GM23338 (cell line): Measurements from ENCODE around the gene POLR2F.

Experiments
- CREB1 ChIP-seq: fragments of 250-450 bp; sonication (Bioruptor Pico); IDR thresholded peaks from 2 replicates; pipeline ENCODE4 v1.5.0; 2020; ENCODE audit warnings: low read depth, mild to moderate bottlenecking, moderate library complexity
- CTCF ChIP-seq, 2 experiments: fragments of 200-600 bp in 1 of 2; sonication (generic) in 1 of 2; conservative IDR thresholded peaks; 2 replicates each; pipeline versions ENCODE4 v1.5.1 to v1.6.1; 2016 to 2017; ENCODE audit warnings: antibody characterized with exemption in 2 of 2, low read depth in 2 of 2, mild to moderate bottlenecking in 2 of 2, moderate library complexity in 1 of 2
- ETS1 ChIP-seq: IDR thresholded peaks from 2 replicates; pipeline ENCODE4 v1.6.1; 2016; ENCODE audit warnings: antibody characterized with exemption
- EZH2 ChIP-seq: fragments of 200-600 bp; sonication (generic); IDR thresholded peaks from one replicate; pipeline ENCODE4 v1.8.0; 2017; ENCODE audit warnings: antibody characterized with exemption, mild to moderate bottlenecking, low read depth; ENCODE audit not compliant: unreplicated experiment
- EZH2phosphoT487 ChIP-seq: fragments of 200-600 bp; sonication (generic); IDR thresholded peaks from one replicate; pipeline ENCODE4 v1.8.1; 2018; ENCODE audit warnings: antibody characterized with exemption; ENCODE audit not compliant: unreplicated experiment
- JUNB ChIP-seq: IDR thresholded peaks from one replicate; pipeline ENCODE4 v1.6.1; 2016; ENCODE audit warnings: antibody characterized with exemption; ENCODE audit not compliant: unreplicated experiment
- NANOG ChIP-seq: IDR thresholded peaks from 2 replicates; pipeline ENCODE4 v1.6.1; 2016; ENCODE audit warnings: antibody characterized with exemption, borderline replicate concordance
- POLR2AphosphoS5 ChIP-seq: IDR thresholded peaks from 2 replicates; pipeline ENCODE4 v1.6.1; 2016; ENCODE audit warnings: antibody characterized with exemption, low read depth
- ZNF114 ChIP-seq: fragments of 250-450 bp; sonication (Bioruptor Pico); IDR thresholded peaks from 2 replicates; pipeline ENCODE4 v1.5.0; 2020; ENCODE audit warnings: mild to moderate bottlenecking, moderate library complexity
- TF ChIP-seq, protein P1 (sequence below): IDR thresholded peaks from one replicate; pipeline ENCODE4 v1.6.1; 2018; ENCODE audit warnings: antibody characterized with exemption; ENCODE audit not compliant: unreplicated experiment
- TF ChIP-seq, protein P2 (sequence below): fragments of 250-450 bp; sonication (Bioruptor Pico); IDR thresholded peaks from 2 replicates; pipeline ENCODE4 v1.5.0; 2020; ENCODE audit warnings: mild to moderate bottlenecking, moderate library complexity

GRCh38 chr22:38007330-38007902 lies 53.9 kb downstream of the POLR2F start:
- TF ChIP-seq, protein P1, sequence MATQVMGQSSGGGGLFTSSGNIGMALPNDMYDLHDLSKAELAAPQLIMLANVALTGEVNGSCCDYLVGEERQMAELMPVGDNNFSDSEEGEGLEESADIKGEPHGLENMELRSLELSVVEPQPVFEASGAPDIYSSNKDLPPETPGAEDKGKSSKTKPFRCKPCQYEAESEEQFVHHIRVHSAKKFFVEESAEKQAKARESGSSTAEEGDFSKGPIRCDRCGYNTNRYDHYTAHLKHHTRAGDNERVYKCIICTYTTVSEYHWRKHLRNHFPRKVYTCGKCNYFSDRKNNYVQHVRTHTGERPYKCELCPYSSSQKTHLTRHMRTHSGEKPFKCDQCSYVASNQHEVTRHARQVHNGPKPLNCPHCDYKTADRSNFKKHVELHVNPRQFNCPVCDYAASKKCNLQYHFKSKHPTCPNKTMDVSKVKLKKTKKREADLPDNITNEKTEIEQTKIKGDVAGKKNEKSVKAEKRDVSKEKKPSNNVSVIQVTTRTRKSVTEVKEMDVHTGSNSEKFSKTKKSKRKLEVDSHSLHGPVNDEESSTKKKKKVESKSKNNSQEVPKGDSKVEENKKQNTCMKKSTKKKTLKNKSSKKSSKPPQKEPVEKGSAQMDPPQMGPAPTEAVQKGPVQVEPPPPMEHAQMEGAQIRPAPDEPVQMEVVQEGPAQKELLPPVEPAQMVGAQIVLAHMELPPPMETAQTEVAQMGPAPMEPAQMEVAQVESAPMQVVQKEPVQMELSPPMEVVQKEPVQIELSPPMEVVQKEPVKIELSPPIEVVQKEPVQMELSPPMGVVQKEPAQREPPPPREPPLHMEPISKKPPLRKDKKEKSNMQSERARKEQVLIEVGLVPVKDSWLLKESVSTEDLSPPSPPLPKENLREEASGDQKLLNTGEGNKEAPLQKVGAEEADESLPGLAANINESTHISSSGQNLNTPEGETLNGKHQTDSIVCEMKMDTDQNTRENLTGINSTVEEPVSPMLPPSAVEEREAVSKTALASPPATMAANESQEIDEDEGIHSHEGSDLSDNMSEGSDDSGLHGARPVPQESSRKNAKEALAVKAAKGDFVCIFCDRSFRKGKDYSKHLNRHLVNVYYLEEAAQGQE = no peak
- no peak for TF ChIP-seq CTCF (conservative IDR thresholded peaks at IDR 0.05; ENCODE audit: low read depth in 2 of 2)
- no peak for TF ChIP-seq CREB1 (CRISPR knock-in tag)
- TF ChIP-seq POLR2AphosphoS5 = no peak
- TF ChIP-seq NANOG = no peak
- TF ChIP-seq EZH2 = no peak
- no peak for TF ChIP-seq ZNF114 (CRISPR knock-in tag)
- no peak for TF ChIP-seq ETS1
- no peak for TF ChIP-seq EZH2phosphoT487
- TF ChIP-seq, protein P2, sequence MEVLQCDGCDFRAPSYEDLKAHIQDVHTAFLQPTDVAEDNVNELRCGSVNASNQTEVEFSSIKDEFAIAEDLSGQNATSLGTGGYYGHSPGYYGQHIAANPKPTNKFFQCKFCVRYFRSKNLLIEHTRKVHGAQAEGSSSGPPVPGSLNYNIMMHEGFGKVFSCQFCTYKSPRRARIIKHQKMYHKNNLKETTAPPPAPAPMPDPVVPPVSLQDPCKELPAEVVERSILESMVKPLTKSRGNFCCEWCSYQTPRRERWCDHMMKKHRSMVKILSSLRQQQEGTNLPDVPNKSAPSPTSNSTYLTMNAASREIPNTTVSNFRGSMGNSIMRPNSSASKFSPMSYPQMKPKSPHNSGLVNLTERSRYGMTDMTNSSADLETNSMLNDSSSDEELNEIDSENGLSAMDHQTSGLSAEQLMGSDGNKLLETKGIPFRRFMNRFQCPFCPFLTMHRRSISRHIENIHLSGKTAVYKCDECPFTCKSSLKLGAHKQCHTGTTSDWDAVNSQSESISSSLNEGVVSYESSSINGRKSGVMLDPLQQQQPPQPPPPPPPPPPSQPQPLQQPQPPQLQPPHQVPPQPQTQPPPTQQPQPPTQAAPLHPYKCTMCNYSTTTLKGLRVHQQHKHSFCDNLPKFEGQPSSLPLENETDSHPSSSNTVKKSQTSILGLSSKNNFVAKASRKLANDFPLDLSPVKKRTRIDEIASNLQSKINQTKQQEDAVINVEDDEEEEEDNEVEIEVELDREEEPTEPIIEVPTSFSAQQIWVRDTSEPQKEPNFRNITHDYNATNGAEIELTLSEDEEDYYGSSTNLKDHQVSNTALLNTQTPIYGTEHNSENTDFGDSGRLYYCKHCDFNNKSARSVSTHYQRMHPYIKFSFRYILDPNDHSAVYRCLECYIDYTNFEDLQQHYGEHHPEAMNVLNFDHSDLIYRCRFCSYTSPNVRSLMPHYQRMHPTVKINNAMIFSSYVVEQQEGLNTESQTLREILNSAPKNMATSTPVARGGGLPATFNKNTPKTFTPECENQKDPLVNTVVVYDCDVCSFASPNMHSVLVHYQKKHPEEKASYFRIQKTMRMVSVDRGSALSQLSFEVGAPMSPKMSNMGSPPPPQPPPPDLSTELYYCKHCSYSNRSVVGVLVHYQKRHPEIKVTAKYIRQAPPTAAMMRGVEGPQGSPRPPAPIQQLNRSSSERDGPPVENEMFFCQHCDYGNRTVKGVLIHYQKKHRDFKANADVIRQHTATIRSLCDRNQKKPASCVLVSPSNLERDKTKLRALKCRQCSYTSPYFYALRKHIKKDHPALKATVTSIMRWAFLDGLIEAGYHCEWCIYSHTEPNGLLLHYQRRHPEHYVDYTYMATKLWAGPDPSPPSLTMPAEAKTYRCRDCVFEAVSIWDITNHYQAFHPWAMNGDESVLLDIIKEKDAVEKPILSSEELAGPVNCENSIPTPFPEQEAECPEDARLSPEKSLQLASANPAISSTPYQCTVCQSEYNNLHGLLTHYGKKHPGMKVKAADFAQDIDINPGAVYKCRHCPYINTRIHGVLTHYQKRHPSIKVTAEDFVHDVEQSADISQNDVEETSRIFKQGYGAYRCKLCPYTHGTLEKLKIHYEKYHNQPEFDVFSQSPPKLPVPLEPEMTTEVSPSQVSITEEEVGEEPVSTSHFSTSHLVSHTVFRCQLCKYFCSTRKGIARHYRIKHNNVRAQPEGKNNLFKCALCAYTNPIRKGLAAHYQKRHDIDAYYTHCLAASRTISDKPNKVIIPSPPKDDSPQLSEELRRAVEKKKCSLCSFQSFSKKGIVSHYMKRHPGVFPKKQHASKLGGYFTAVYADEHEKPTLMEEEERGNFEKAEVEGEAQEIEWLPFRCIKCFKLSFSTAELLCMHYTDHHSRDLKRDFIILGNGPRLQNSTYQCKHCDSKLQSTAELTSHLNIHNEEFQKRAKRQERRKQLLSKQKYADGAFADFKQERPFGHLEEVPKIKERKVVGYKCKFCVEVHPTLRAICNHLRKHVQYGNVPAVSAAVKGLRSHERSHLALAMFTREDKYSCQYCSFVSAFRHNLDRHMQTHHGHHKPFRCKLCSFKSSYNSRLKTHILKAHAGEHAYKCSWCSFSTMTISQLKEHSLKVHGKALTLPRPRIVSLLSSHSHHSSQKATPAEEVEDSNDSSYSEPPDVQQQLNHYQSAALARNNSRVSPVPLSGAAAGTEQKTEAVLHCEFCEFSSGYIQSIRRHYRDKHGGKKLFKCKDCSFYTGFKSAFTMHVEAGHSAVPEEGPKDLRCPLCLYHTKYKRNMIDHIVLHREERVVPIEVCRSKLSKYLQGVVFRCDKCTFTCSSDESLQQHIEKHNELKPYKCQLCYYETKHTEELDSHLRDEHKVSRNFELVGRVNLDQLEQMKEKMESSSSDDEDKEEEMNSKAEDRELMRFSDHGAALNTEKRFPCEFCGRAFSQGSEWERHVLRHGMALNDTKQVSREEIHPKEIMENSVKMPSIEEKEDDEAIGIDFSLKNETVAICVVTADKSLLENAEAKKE (CRISPR knock-in tag) = no peak
- TF ChIP-seq JUNB = no peak
